ENCODE results near the gene SORD. TPM values are rescaled to one million over a fixed set of nuclear protein-coding genes. Genes with fewer than 3 reads are reported as not detected.
"Not testable (repeated sequence)": the region's sequence is repeated elsewhere in the genome, so short reads cannot be mapped to it uniquely, and the experiment has no call there.

The SORD gene
- total and polyA plus RNA-seq, 10 of the 15 experiments (the other 5 are each of a cell fraction or from before 2014, with no cell fraction given), result 7.5 to 51.6 (median 40.1) TPM

- H3K9ac ChIP-seq (ENCODE audit: control insufficient read depth, insufficient read depth, low read length); H4K20me1 ChIP-seq (ENCODE audit: control insufficient read depth, insufficient read depth); H3K79me2 ChIP-seq (ENCODE audit: control insufficient read depth, insufficient read depth, low read length); ATAC-seq; intact Hi-C loops (cut with micrococcal nuclease; ENCODE audit: unreplicated experiment); H3K9me3 ChIP-seq (replicated peaks; ENCODE audit: control insufficient read depth, insufficient read depth, low read length); DNase-seq (ENCODE audit: low read depth, low spot score); FAIRE-seq; H3K36me3 ChIP-seq (ENCODE audit: control insufficient read depth in 2 of 2, insufficient read depth in 2 of 2, low read length in 1 of 2); BruUV-seq (replicated peaks); RAD21 ChIA-PET (ENCODE audit: unreplicated experiment); in situ Hi-C loops (cut with MboI); SMC1A ChIA-PET (ENCODE audit: uncharacterized antibody, unreplicated experiment); H3K27me3 ChIP-seq (replicated peaks in 1 of 2; ENCODE audit: control insufficient read depth in 2 of 2, insufficient read depth in 2 of 2, low read length in 1 of 2); H3K4me1 ChIP-seq (ENCODE audit: control insufficient read depth, insufficient read depth, low read length); H3K4me3 ChIP-seq; H3K4me2 ChIP-seq (ENCODE audit: control insufficient read depth, insufficient read depth); H3K27ac ChIP-seq (ENCODE audit: control insufficient read depth, insufficient read depth); H2AFZ ChIP-seq (ENCODE audit: control insufficient read depth, low read depth, low read length); POLR2A ChIA-PET: not testable (repeated sequence)
- CTCF ChIA-PET, result interaction anchor here (0.6 kb wide), 1 partner anchor 382 kb away, joined by 3 read pairs; no protein-coding TSS in a partner anchor
- 100% methylated on average over 2 of the region's 6 CpGs for WGBS (ENCODE audit: insufficient coverage, insufficient replicate concordance, low lambda C conversion rate, missing lambda C conversion rate)
These were observed 47.0 kb downstream of the SORD start for GRCh38 chr15:45069942-45070360.

DNA sequence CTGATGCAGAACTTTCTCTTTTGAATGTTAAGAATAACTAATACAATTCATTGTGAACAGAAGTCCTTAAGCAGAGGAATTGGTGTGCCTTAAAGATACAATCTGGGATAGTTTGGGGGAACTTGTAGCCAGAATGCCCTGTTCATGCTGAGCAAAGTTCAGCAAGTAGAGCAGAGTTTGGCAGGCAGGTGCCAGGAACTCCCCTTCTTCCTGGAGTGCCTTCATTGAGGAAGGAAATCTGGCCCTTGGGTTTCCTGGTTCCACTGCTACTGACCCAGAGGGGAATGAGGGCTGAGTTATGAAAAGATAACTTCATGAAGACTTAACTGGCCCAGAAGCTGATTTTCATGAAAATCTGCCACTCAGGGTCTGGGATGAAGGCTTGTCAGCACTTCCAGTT, 50.6 kb downstream of the SORD start:
- H3K27me3 ChIP-seq (replicated peaks in 1 of 2; ENCODE audit: control insufficient read depth in 2 of 2, insufficient read depth in 2 of 2, low read length in 1 of 2); H3K4me2 ChIP-seq (ENCODE audit: control insufficient read depth, insufficient read depth); DNase-seq (ENCODE audit: low read depth, low spot score); H2AFZ ChIP-seq (ENCODE audit: control insufficient read depth, low read depth, low read length); BruUV-seq (replicated peaks); in situ Hi-C loops (cut with MboI); H3K36me3 ChIP-seq (ENCODE audit: control insufficient read depth in 2 of 2, insufficient read depth in 2 of 2, low read length in 1 of 2); H3K27ac ChIP-seq (ENCODE audit: control insufficient read depth, insufficient read depth); H3K9ac ChIP-seq (ENCODE audit: control insufficient read depth, insufficient read depth, low read length); intact Hi-C loops (cut with micrococcal nuclease; ENCODE audit: unreplicated experiment); FAIRE-seq; RAD21 ChIA-PET (ENCODE audit: unreplicated experiment); H3K4me1 ChIP-seq (ENCODE audit: control insufficient read depth, insufficient read depth, low read length); H3K79me2 ChIP-seq (ENCODE audit: control insufficient read depth, insufficient read depth, low read length); ATAC-seq; CTCF ChIA-PET; H3K9me3 ChIP-seq (replicated peaks; ENCODE audit: control insufficient read depth, insufficient read depth, low read length); POLR2A ChIA-PET; H4K20me1 ChIP-seq (ENCODE audit: control insufficient read depth, insufficient read depth); SMC1A ChIA-PET (ENCODE audit: uncharacterized antibody, unreplicated experiment); H3K4me3 ChIP-seq: not testable (repeated sequence)

- H3K4me2 ChIP-seq (ENCODE audit: control insufficient read depth, insufficient read depth); H3K27me3 ChIP-seq (replicated peaks in 1 of 2; ENCODE audit: control insufficient read depth in 2 of 2, insufficient read depth in 2 of 2, low read length in 1 of 2); H3K79me2 ChIP-seq (ENCODE audit: control insufficient read depth, insufficient read depth, low read length); SMC1A ChIA-PET (ENCODE audit: uncharacterized antibody, unreplicated experiment); POLR2A ChIA-PET; in situ Hi-C loops (cut with MboI); FAIRE-seq; H2AFZ ChIP-seq (ENCODE audit: control insufficient read depth, low read depth, low read length); H3K9me3 ChIP-seq (replicated peaks; ENCODE audit: control insufficient read depth, insufficient read depth, low read length); CTCF ChIA-PET; H3K36me3 ChIP-seq (ENCODE audit: control insufficient read depth in 2 of 2, insufficient read depth in 2 of 2, low read length in 1 of 2); BruUV-seq (replicated peaks); intact Hi-C loops (cut with micrococcal nuclease; ENCODE audit: unreplicated experiment); H3K27ac ChIP-seq (ENCODE audit: control insufficient read depth, insufficient read depth); H3K4me3 ChIP-seq; H4K20me1 ChIP-seq (ENCODE audit: control insufficient read depth, insufficient read depth); ATAC-seq; RAD21 ChIA-PET (ENCODE audit: unreplicated experiment); H3K4me1 ChIP-seq (ENCODE audit: control insufficient read depth, insufficient read depth, low read length); DNase-seq (ENCODE audit: low read depth, low spot score); H3K9ac ChIP-seq (ENCODE audit: control insufficient read depth, insufficient read depth, low read length): not testable (repeated sequence)
- 82% methylated on average over 1 of the region's 9 CpGs for WGBS (ENCODE audit: insufficient coverage, insufficient replicate concordance, low lambda C conversion rate, missing lambda C conversion rate)
These were observed 52.7 kb downstream of the SORD start for GRCh38 chr15:45075440-45076320.

DNA sequence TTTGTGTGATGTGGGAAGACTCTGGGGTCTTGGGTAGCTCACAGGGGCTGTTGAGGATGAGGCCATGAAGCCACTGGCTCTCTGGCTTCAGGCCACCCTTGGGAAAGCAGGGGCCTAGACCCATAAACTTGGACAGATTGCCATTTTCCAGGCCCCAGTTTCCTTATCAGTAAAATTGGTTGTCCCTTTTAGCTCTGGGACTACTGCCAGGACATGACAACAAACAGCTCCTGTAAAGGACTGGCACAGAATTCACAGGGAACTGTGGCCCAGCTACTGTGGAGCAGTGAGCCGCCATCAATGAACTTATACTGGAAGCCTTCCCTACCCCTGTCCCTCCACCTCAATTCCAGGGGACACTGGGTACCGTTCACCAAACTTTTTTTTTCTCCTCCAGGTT, 54.4 kb downstream of the SORD start:
- RAD21 ChIA-PET (ENCODE audit: unreplicated experiment); SMC1A ChIA-PET (ENCODE audit: uncharacterized antibody, unreplicated experiment); ATAC-seq; H3K36me3 ChIP-seq (ENCODE audit: control insufficient read depth in 2 of 2, insufficient read depth in 2 of 2, low read length in 1 of 2); H3K27ac ChIP-seq (ENCODE audit: control insufficient read depth, insufficient read depth); H3K4me1 ChIP-seq (ENCODE audit: control insufficient read depth, insufficient read depth, low read length); H3K4me3 ChIP-seq; H3K4me2 ChIP-seq (ENCODE audit: control insufficient read depth, insufficient read depth); H3K27me3 ChIP-seq (replicated peaks in 1 of 2; ENCODE audit: control insufficient read depth in 2 of 2, insufficient read depth in 2 of 2, low read length in 1 of 2); FAIRE-seq; in situ Hi-C loops (cut with MboI); DNase-seq (ENCODE audit: low read depth, low spot score); BruUV-seq (replicated peaks); POLR2A ChIA-PET; H3K9me3 ChIP-seq (replicated peaks; ENCODE audit: control insufficient read depth, insufficient read depth, low read length); intact Hi-C loops (cut with micrococcal nuclease; ENCODE audit: unreplicated experiment); H3K79me2 ChIP-seq (ENCODE audit: control insufficient read depth, insufficient read depth, low read length); H3K9ac ChIP-seq (ENCODE audit: control insufficient read depth, insufficient read depth, low read length); H2AFZ ChIP-seq (ENCODE audit: control insufficient read depth, low read depth, low read length); H4K20me1 ChIP-seq (ENCODE audit: control insufficient read depth, insufficient read depth); CTCF ChIA-PET: not testable (repeated sequence)
- WGBS (ENCODE audit: insufficient coverage, insufficient replicate concordance, low lambda C conversion rate, missing lambda C conversion rate), result 78% methylated on average over 2 of the region's 2 CpGs

Data from GM12878 (cell line).